MCF 10A (cell line): ENCODE measurements around the gene MSANTD4. TPM values are rescaled to one million over a fixed set of nuclear protein-coding genes. Genes with fewer than 3 reads are reported as not detected.
"Not testable (repeated sequence)": the region's sequence is repeated elsewhere in the genome, so short reads cannot be mapped to it uniquely, and the experiment has no call there.

Experiments
- BruUV-seq: library from RNA; stranded (reverse); fragments of 400-500 nt; replicated peaks from 2 replicates; lab custom pipeline; 2021; lab: Mats Ljungman, UMichigan
- CTCF ChIA-PET: fragments of 300-600 bp; sonication (Branson Sonifier 250); formaldehyde crosslinking; extraction: SDS; loops from one replicate; lab custom pipeline; 2021; ENCODE audit warnings: antibody characterized with exemption, inconsistent platforms; lab: Yijun Ruan, JAX
- POLR2A ChIA-PET: fragments of 300-600, 350-650 bp; sonication (Branson Sonifier 250); formaldehyde crosslinking; extraction: SDS; loops from one replicate; lab custom pipeline; 2020; ENCODE audit warnings: antibody characterized with exemption, inconsistent platforms; lab: Yijun Ruan, JAX
- DNase-seq: peaks from one replicate; pipeline ENCODE4 v3.0.0-alpha.2; 2018; ENCODE audit not compliant: unreplicated experiment
- H3K27ac Mint-ChIP-seq: one replicate; pipeline ENCODE4 v1.8.0; 2022; ENCODE audit warnings: mild to moderate bottlenecking, low read depth, mixed read lengths; ENCODE audit not compliant: unreplicated experiment
- H3K27me3 Mint-ChIP-seq: one replicate; pipeline ENCODE4 v1.8.0; 2022; ENCODE audit warnings: mixed read lengths; ENCODE audit not compliant: insufficient read depth, unreplicated experiment
- H3K36me3 Mint-ChIP-seq: one replicate; pipeline ENCODE4 v1.8.0; 2022; ENCODE audit warnings: mild to moderate bottlenecking, moderate library complexity, mixed read lengths; ENCODE audit not compliant: insufficient read depth, unreplicated experiment
- H3K4me1 Mint-ChIP-seq: one replicate; pipeline ENCODE4 v1.8.0; 2022; ENCODE audit warnings: mixed read lengths; ENCODE audit not compliant: insufficient read depth, unreplicated experiment
- H3K4me3 Mint-ChIP-seq: one replicate; pipeline ENCODE4 v1.8.0; 2022; ENCODE audit warnings: mild to moderate bottlenecking, moderate library complexity, mixed read lengths; ENCODE audit not compliant: unreplicated experiment
- H3K9me3 Mint-ChIP-seq: one replicate; pipeline ENCODE4 v1.8.0; 2022; ENCODE audit warnings: mixed read lengths; ENCODE audit not compliant: unreplicated experiment
- intact Hi-C: fragments of 100-400 bp; cut with micrococcal nuclease; formaldehyde crosslinking; loops from 2 replicates; pipeline ENCODE4 v1.14.1; 2022
- total RNA-seq: library from RNA; stranded (reverse); gene quantifications from 2 replicates; pipeline ENCODE4 v1.2.3, GENCODE V29; 2022
- TF ChIP-seq, protein P1 (sequence below): fragments of 200-600 bp; IDR thresholded peaks from one replicate; pipeline ENCODE4 v1.8.0; 2022; ENCODE audit warnings: antibody characterized with exemption, mild to moderate bottlenecking; ENCODE audit not compliant: unreplicated experiment

The MSANTD4 gene
- total RNA-seq, 1 experiment from 2014 or later = 31.2 TPM

DNA sequence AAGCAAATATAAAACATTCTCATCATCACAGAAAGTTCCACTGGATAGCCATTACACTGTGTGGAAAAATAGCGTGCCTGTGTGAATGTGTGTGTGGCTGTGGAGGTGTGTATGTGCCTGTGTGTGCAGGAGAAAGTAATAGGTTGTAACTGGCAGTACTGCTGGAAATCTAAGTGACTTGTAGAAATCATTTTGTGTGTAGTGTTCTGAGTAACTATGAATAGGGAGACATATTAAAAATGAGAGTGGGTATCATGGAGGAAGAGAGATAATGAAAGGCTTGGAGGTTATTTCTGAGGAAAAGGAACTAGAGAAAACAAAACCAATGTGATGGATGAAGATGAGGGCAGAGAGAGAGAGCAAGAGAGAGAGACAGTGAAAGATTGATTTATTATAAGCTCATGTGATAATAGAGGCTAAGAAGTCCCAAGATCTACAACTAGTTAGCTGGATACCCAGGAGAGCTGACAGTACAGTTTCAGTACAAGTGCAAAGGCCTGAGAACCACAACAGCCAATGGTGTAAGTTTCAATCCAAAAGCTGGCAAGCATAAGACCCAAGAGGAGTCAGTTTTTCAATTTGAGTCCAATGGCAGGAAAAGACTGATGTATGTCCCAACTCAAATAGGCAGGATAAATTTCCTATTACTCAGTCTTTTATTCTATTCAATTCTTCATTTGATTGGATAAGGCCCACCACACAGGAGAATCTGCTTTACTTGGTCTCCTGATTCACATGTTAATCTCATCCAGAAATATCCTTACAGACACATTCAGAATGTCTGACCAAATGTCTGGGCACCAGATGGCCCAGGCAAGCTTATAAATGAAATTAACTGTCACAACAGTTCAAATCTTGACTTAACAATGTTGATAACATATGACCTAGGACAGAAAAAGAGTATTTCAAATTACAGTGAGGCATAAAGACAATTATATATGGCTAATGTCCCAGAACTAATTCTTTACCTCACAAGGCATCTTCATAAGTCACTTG lies 40.2 kb upstream of the MSANTD4 start:
- ChIA-PET POLR2A (interaction anchor here (1.3 kb wide), 1 partner anchor 13 kb away, joined by 3 read pairs; no protein-coding TSS in a partner anchor), CTCF (no interaction called here)
- no peak for DNase-seq
- no peaks in the 10 kb centered on the region for H3K27me3 Mint-ChIP-seq
- H3K9me3 Mint-ChIP-seq = no peaks in the 10 kb centered on the region
- H3K36me3 Mint-ChIP-seq = no peaks in the 10 kb centered on the region
- H3K4me3 Mint-ChIP-seq = no peak overlapping the region
- no peak overlapping the region for H3K27ac Mint-ChIP-seq
- no peaks in the 10 kb centered on the region for H3K4me1 Mint-ChIP-seq
- TF ChIP-seq, protein P1, sequence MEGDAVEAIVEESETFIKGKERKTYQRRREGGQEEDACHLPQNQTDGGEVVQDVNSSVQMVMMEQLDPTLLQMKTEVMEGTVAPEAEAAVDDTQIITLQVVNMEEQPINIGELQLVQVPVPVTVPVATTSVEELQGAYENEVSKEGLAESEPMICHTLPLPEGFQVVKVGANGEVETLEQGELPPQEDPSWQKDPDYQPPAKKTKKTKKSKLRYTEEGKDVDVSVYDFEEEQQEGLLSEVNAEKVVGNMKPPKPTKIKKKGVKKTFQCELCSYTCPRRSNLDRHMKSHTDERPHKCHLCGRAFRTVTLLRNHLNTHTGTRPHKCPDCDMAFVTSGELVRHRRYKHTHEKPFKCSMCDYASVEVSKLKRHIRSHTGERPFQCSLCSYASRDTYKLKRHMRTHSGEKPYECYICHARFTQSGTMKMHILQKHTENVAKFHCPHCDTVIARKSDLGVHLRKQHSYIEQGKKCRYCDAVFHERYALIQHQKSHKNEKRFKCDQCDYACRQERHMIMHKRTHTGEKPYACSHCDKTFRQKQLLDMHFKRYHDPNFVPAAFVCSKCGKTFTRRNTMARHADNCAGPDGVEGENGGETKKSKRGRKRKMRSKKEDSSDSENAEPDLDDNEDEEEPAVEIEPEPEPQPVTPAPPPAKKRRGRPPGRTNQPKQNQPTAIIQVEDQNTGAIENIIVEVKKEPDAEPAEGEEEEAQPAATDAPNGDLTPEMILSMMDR = no peak
- BruUV-seq = no TSS peak
- intact Hi-C loops = no loop called here

DNA sequence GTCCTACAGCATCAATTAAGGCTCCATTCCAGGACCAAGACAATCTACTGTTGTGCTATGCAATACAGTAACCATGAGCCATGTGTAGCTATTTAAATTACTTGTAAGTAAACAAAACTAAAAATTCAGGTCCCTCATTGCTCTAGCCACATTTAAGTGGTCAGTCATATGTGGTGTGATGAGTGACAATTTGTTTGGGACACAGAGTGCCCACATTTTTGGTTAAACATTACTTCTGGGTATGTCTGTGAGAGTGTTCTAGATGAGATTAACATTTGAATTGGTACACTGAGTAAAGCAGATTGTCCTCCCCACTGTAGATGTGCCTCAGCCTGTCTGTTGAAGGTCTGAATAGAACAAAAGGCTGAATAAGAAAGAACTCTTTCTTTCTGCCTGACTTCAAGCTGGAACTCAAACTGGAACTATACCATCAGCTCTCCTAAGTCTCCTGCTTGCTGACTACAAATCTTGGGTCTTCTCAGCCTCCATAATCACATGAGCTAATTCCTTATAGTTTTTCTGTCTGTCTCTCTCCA lies 39.3 kb upstream of the MSANTD4 start:
- CTCF ChIA-PET = no interaction called here

DNA sequence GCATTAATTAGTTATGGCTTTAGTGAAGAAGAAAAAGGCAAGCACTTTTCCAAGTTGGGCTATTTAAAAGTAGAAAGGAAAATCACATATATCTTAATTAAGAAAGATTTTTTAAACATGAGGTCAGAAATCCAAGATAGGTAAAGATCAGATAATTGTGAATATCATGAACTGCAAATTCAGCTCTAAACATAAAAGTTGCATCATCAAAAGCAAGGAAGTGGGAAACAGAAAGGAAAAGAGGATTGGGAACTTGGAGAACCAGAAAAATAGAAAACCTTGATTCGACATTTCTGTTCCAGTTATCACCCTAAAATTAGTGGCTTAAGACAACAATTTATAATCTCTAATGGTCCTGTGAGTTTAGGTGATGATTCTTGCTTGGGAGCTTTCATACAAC lies 37.6 kb upstream of the MSANTD4 start:
- Mint-ChIP-seq H3K4me1 (no peaks in the 10 kb centered on the region), H3K27ac (no peak overlapping the region), H3K4me3 (no peak overlapping the region), H3K9me3 (no peaks in the 10 kb centered on the region), H3K36me3 (no peaks in the 10 kb centered on the region), H3K27me3 (no peaks in the 10 kb centered on the region)
- no peak for DNase-seq
- CTCF ChIA-PET = interaction anchor here (0.7 kb wide), 2 partner anchors 29 to 60 kb away, joined by 3 read pairs; no protein-coding TSS in a partner anchor
- POLR2A ChIA-PET = no interaction called here
- TF ChIP-seq, protein P1 = no peak
- BruUV-seq = no TSS peak
- intact Hi-C loops = no loop called here

More for the DNA sequence above, 39.3 kb upstream of the MSANTD4 start:
- no peaks in the 10 kb centered on the region for H3K4me1 Mint-ChIP-seq
- no peaks in the 10 kb centered on the region for H3K36me3 Mint-ChIP-seq
- POLR2A ChIA-PET = interaction anchor here (1.8 kb wide), 1 partner anchor 16 kb away, joined by 4 read pairs; the partner anchor contains the start of genes AASDHPPT and KBTBD3
- intact Hi-C loops = no loop called here
- H3K27ac Mint-ChIP-seq = no peak overlapping the region
- no TSS peak for BruUV-seq
- no peaks in the 10 kb centered on the region for H3K9me3 Mint-ChIP-seq
- no peak for DNase-seq
- no peaks in the 10 kb centered on the region for H3K27me3 Mint-ChIP-seq
- H3K4me3 Mint-ChIP-seq = no peak overlapping the region
- TF ChIP-seq, protein P1 = no peak

DNA sequence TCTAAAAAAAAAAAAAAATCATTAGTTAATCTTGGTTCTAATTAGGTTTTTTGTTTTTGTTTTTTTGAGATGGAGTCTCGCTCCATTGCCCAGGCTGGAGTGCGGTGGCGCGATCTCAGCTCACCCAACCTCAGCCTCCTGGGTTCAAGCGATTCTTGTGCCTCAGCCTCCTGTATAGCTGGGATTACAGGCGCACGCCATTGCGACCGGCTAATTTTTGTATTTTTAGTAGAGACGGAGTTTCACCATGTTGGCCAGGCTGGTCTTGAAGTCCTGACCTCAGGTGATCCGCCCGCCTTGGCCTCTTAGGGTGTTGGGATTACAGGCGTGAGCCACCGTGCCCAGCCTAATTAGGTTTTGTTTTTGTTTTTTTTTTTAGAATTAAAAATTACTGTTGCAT lies 36.3 kb upstream of the MSANTD4 start:
- H3K27ac Mint-ChIP-seq, H3K9me3 Mint-ChIP-seq, intact Hi-C loops, BruUV-seq, DNase-seq, H3K27me3 Mint-ChIP-seq, POLR2A ChIA-PET, H3K36me3 Mint-ChIP-seq, H3K4me3 Mint-ChIP-seq, H3K4me1 Mint-ChIP-seq: not testable (repeated sequence)
- CTCF ChIA-PET = interaction anchor here (0.6 kb wide), 1 partner anchor 129 kb away, joined by 3 read pairs; no protein-coding TSS in a partner anchor
